Breast epithelium (tissue), 3 donors: ENCODE measurements around the gene DENND6A.

Source experiments
- CTCF ChIP-seq, 3 donors: fragments of 450-650 bp; IDR thresholded peaks; one replicate each; pipeline ENCODE4 v1.5.1; 2016 to 2017; ENCODE audit warnings: antibody characterized with exemption in 3 of 3, mild to moderate bottlenecking in 3 of 3, moderate library complexity in 3 of 3
- POLR2AphosphoS5 ChIP-seq, 3 donors: sonication (generic); formaldehyde crosslinking; IDR thresholded peaks; one replicate each; pipeline ENCODE4 v1.6.1; 2017; ENCODE audit warnings: antibody characterized with exemption in 3 of 3

DNA sequence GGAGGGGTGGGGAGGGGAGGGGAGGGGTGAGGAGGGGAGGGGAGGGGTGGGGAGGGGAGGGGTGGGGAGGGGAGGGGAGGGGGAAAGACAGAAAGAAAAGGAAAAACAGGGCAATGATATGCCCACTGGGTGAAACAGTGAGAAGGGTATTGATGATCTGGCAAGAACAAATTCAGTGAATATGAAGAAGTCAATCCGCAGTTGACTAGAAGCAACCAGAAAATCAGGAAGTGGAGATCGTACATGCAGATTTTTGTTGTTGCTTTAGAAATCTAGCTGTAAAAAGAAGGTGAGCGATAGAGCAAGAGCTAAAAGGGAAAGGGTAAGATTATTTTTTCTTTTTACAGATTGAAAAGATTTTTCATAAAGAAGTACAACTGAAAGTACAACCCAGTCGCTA lies 48.1 kb downstream of the DENND6A start:
- TF ChIP-seq POLR2AphosphoS5 (IDR thresholded peaks at IDR 0.05) (no peak), CTCF (IDR thresholded peaks at IDR 0.05) (no peak)
